Measurements from ENCODE around the gene CSE1L.
"Not testable (repeated sequence)": the region's sequence is repeated elsewhere in the genome, so short reads cannot be mapped to it uniquely, and the experiment has no call there.

CSE1L gene

GRCh38 chr20:49052334-49052733 is 6.2 kb downstream of the CSE1L start:
- no peak for TF ChIP-seq POLR2A (IDR thresholded peaks at IDR 0.05; ENCODE audit: extremely low read depth, insufficient read length)
- no peak for TF ChIP-seq CTCF (IDR thresholded peaks at IDR 0.05; ENCODE audit: low read depth, low read length)
- no peak for TF ChIP-seq MAX (IDR thresholded peaks at IDR 0.05; ENCODE audit: low read depth, low read length)
- no peak for TF ChIP-seq MYC (IDR thresholded peaks at IDR 0.05; ENCODE audit: low read depth, low read length)
- H3K4me3 ChIP-seq (ENCODE audit: low read depth, low read length) = no peak overlapping the region
- DNase-seq (ENCODE audit: low read depth) = peak; percentile 28

GRCh38 chr20:49054056-49054643 is 8.0 kb downstream of the CSE1L start:
- no peak for TF ChIP-seq POLR2A (IDR thresholded peaks at IDR 0.05; ENCODE audit: extremely low read depth, insufficient read length)
- TF ChIP-seq MAX (IDR thresholded peaks at IDR 0.05; ENCODE audit: low read depth, low read length) = no peak
- no peak for TF ChIP-seq CTCF (IDR thresholded peaks at IDR 0.05; ENCODE audit: low read depth, low read length)
- TF ChIP-seq MYC (IDR thresholded peaks at IDR 0.05; ENCODE audit: low read depth, low read length) = no peak

GRCh38 chr20:49063279-49063678 is 17.2 kb downstream of the CSE1L start:
- TF ChIP-seq CTCF (IDR thresholded peaks at IDR 0.05; ENCODE audit: low read depth, low read length) (no peak), POLR2A (IDR thresholded peaks at IDR 0.05; ENCODE audit: extremely low read depth, insufficient read length) (no peak), MYC (IDR thresholded peaks at IDR 0.05; ENCODE audit: low read depth, low read length) (no peak), MAX (IDR thresholded peaks at IDR 0.05; ENCODE audit: low read depth, low read length) (no peak)
- no peak overlapping the region for H3K4me3 ChIP-seq (ENCODE audit: low read depth, low read length)
- DNase-seq (ENCODE audit: low read depth) = no peak

More at GRCh38 chr20:49054056-49054643, 8.0 kb downstream of the CSE1L start:
- H3K4me3 ChIP-seq (ENCODE audit: low read depth, low read length) = no peak overlapping the region
- no peak for DNase-seq (ENCODE audit: low read depth)

- H3K4me3 ChIP-seq (ENCODE audit: low read depth, low read length) = no peak overlapping the region
- DNase-seq (ENCODE audit: low read depth) = no peak
- TF ChIP-seq MAX (IDR thresholded peaks at IDR 0.05; ENCODE audit: low read depth, low read length) (no peak), POLR2A (IDR thresholded peaks at IDR 0.05; ENCODE audit: extremely low read depth, insufficient read length) (no peak)
Measured at GRCh38 chr20:49074521-49074920, 28.4 kb downstream of the CSE1L start.

GRCh38 chr20:49078310-49078709 is 32.2 kb downstream of the CSE1L start:
- TF ChIP-seq POLR2A (IDR thresholded peaks at IDR 0.05; ENCODE audit: extremely low read depth, insufficient read length) (no peak), MYC (IDR thresholded peaks at IDR 0.05; ENCODE audit: low read depth, low read length) (no peak), MAX (IDR thresholded peaks at IDR 0.05; ENCODE audit: low read depth, low read length) (no peak), CTCF (IDR thresholded peaks at IDR 0.05; ENCODE audit: low read depth, low read length) (no peak)

GRCh38 chr20:49082295-49082694 is 36.2 kb downstream of the CSE1L start:
- DNase-seq (ENCODE audit: low read depth); H3K4me3 ChIP-seq (ENCODE audit: low read depth, low read length): not testable (repeated sequence)

More at GRCh38 chr20:49078310-49078709, 32.2 kb downstream of the CSE1L start:
- no peak for DNase-seq (ENCODE audit: low read depth)
- H3K4me3 ChIP-seq (ENCODE audit: low read depth, low read length) = no peak overlapping the region

GRCh38 chr20:49091104-49091503 is 45.0 kb downstream of the CSE1L start:
- no peak for TF ChIP-seq MYC (IDR thresholded peaks at IDR 0.05; ENCODE audit: low read depth, low read length)
- H3K4me3 ChIP-seq (ENCODE audit: low read depth, low read length) = no peak overlapping the region
- no peak for DNase-seq (ENCODE audit: low read depth)

Measured in NB4 (cell line).